AG09309 (cell line): ENCODE data around the gene FTCDNL1.

ENCODE experiments used
- DNase-seq: peaks from one replicate; pipeline ENCODE4 v3.0.0-alpha.2; 2010; ENCODE audit warnings: low read depth
- H3K4me3 ChIP-seq: 2 replicates; pipeline ENCODE4 v1.5.1; 2011; ENCODE audit warnings: mild to moderate bottlenecking, low read depth, low read length, moderate library complexity; ENCODE audit not compliant: control insufficient read depth
- TF ChIP-seq, protein P1 (sequence below): IDR thresholded peaks from 2 replicates; pipeline ENCODE4 v1.5.1; 2011; ENCODE audit warnings: mild to moderate bottlenecking, low read depth, low read length, inconsistent platforms; ENCODE audit not compliant: insufficient read depth, control insufficient read depth; ENCODE audit errors: missing control alignments

FTCDNL1 gene

GRCh38 chr2:199833525-199833924 lies 17.5 kb downstream of the FTCDNL1 start:
- TF ChIP-seq, protein P1, sequence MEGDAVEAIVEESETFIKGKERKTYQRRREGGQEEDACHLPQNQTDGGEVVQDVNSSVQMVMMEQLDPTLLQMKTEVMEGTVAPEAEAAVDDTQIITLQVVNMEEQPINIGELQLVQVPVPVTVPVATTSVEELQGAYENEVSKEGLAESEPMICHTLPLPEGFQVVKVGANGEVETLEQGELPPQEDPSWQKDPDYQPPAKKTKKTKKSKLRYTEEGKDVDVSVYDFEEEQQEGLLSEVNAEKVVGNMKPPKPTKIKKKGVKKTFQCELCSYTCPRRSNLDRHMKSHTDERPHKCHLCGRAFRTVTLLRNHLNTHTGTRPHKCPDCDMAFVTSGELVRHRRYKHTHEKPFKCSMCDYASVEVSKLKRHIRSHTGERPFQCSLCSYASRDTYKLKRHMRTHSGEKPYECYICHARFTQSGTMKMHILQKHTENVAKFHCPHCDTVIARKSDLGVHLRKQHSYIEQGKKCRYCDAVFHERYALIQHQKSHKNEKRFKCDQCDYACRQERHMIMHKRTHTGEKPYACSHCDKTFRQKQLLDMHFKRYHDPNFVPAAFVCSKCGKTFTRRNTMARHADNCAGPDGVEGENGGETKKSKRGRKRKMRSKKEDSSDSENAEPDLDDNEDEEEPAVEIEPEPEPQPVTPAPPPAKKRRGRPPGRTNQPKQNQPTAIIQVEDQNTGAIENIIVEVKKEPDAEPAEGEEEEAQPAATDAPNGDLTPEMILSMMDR: no peak
- DNase-seq: no peak
- H3K4me3 ChIP-seq: no peak overlapping the region

DNA sequence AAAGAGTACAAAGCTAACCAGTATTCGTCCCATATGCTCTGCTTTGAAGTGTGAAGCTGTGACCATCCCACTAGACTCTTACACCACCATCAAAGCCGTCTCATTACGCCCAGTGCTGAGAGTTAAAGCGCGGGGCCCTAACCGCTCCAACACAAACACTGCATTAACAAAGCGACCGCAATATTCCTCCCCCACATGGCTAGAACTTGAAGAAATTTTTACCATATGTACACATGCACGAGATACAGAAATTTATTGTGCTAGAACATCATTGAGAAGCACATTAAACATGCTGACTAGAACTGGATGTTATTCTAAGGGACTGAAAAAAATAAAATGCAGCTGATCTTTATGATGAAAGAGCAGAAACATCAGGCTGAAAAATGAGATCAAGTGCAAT lies 20.5 kb downstream of the FTCDNL1 start:
- DNase-seq: peak; percentile 17
- no peak overlapping the region for H3K4me3 ChIP-seq
- TF ChIP-seq, protein P1: no peak

GRCh38 chr2:199829628-199830027 lies 21.4 kb downstream of the FTCDNL1 start:
- TF ChIP-seq, protein P1: no peak
- no peak overlapping the region for H3K4me3 ChIP-seq
- DNase-seq: no peak

DNA sequence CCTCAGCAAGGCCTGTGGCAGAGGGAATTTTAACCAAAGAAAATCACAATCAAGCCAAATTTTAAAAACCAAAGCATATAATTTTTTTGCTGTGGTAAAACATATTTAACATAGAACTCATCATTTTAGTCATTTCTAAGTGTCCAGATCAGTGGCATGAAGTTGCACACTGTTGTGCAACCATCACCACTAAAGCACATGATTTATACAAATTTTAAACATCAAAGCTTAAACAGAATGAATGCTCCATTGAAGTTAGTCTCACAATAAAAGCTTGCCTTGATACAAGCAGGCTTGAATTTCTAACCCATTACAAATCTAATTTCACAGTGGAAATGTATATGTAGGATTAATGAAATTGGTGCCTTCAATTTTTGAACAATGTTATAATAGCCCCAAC lies 31.2 kb downstream of the FTCDNL1 start:
- TF ChIP-seq, protein P1: no peak
- no peak for DNase-seq
- H3K4me3 ChIP-seq: no peak overlapping the region

DNA sequence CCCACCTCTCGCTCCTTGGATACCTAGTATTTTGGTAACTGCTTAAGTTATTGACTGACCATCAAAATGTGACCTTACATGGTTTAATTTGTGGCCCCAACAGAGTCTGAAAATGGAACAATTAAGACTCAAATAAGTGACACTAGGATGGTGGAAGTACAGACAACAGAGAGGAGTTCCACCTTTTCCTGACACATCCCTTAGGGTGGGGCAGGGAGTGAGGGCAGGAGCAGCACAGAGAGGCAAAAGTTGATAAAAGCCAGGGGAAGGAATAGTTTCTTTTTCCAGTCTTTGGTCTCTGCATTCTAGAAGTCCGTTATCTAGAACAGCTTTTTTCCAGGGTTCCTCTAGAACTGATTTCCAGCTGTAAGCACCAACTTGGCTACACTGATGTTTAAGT lies 32.2 kb downstream of the FTCDNL1 start:
- TF ChIP-seq, protein P1: no peak
- no peak overlapping the region for H3K4me3 ChIP-seq
- no peak for DNase-seq

- TF ChIP-seq, protein P1: no peak
- no peak for DNase-seq
- H3K4me3 ChIP-seq: no peak overlapping the region
Observed at GRCh38 chr2:199818026-199818425, 33.0 kb downstream of the FTCDNL1 start.

DNA sequence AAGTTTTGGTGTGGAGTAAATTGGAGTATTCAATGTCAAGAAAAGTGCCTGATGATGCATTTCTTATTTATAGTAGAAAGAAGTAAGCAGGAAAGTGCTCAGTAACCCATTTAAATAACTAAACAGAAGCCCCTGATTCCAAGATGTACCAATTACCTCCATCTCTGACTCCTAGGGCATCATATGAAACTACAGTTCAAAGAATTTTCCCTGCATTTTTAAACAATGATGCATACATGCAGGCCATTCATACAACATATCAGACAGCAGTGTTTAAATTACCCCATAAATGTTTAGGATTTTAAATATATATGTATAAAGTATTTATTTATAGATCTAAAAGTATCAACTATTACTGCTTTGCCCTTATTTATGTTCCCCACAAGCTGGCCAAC lies 36.2 kb downstream of the FTCDNL1 start:
- DNase-seq: no peak
- TF ChIP-seq, protein P1: no peak
- no peak overlapping the region for H3K4me3 ChIP-seq
